Neuron (in vitro differentiated cells): ENCODE measurements around the gene ABL1.

Source experiments
- H2AFZ ChIP-seq: one replicate; pipeline ENCODE4 v1.6.1; 2013; ENCODE audit warnings: low read depth, mild to moderate bottlenecking, inconsistent platforms, low read length, moderate library complexity
- H3K27me3 ChIP-seq: one replicate; pipeline ENCODE4 v1.6.1; 2013; ENCODE audit warnings: low read length; ENCODE audit not compliant: insufficient read depth
- H3K36me3 ChIP-seq: one replicate; pipeline ENCODE4 v1.6.1; 2013; ENCODE audit warnings: low read length; ENCODE audit not compliant: insufficient read depth
- H3K4me1 ChIP-seq: one replicate; pipeline ENCODE4 v1.6.1; 2013; ENCODE audit warnings: low read length; ENCODE audit not compliant: insufficient read depth
- H3K4me3 ChIP-seq: 2 replicates; pipeline ENCODE4 v1.5.1; 2013; ENCODE audit warnings: mild to moderate bottlenecking, low read length, moderate library complexity
- H3K9me3 ChIP-seq: one replicate; pipeline ENCODE4 v1.6.1; 2013; ENCODE audit warnings: low read length

ABL1 gene

DNA sequence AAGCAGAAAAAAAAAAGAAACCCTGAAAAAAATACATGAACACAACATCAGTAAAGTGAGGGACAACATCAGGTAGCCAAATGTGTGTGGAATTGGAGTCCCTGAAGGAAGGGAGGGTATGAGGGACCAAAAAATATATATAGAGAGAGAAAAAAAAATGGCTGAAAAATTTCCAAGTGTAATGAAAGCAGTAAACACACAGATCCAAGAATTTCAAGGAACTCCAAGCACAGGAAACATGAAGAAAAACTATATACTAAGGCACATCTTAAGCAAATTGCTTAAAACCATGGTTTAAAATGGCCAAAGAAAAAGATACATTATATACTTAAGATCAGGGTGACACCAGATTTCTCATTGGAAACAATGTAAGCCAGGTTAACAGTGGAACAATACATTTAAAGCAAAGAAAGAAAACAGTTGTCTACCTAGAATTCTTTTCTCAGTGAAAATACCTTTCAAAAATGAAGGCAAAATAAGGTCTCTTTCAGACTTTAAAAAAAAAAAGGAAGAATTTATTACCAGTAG is 24.4 kb upstream of the ABL1 start:
- Histone ChIP-seq H3K9me3 (no peaks in the 10 kb centered on the region), H3K27me3 (no peaks in the 10 kb centered on the region), H2AFZ (no peak overlapping the region), H3K4me3 (no peak overlapping the region), H3K36me3 (no peaks in the 10 kb centered on the region), H3K4me1 (no peaks in the 10 kb centered on the region)

DNA sequence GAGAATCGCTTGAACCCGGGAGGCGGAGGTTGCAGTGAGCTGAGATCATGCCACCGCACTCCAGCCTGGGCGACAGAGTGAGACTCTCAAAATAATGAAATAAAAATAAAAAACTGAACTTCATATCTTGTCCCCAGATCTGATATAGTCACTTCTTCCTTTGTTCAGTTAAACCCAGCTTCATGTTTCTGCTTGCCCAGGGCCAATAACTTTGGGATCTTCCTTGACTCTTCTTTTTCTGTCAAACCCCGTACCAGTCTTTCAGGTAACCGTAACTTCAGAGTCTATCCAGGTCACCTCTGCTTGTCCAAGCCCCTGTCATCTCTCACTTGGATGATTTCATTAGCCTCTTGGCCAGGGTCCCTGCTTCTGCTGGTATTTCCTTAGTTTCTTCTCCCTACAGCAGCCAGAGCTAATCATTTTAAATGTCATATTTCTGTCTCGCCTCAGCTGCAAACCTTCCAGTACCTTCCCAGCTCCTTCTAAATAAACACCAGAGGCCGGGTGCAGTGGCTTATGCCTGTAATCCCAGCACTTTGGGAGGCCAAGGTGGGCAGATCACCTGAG is 19.7 kb upstream of the ABL1 start:
- H3K36me3 ChIP-seq = no peaks in the 10 kb centered on the region
- no peak overlapping the region for H2AFZ ChIP-seq
- H3K4me3 ChIP-seq = no peak overlapping the region
- H3K27me3 ChIP-seq = no peaks in the 10 kb centered on the region
- H3K4me1 ChIP-seq = no peaks in the 10 kb centered on the region
- peaks cover 2% of the 10 kb centered on the region for H3K9me3 ChIP-seq

DNA sequence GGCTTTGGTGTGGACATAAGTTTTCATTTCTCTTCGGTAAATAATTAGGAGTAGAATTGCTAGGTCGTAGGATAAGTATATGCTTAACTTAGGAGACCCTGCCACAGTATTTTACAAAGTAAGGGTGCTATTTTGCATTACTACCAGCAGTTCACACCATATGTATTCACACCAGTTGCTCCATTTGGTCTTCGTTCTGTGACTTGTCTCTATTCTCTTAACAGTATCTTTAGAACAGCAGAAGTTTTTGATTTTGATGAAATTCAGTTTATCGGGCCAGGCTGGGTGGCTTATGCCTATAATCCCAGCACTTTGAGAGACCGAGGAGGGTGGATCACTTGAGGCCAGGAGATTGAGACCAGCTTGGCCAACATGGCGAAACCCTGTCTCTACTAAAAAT is 17.1 kb upstream of the ABL1 start:
- H3K4me1 ChIP-seq = no peaks in the 10 kb centered on the region
- H3K4me3 ChIP-seq = no peak overlapping the region
- H3K9me3 ChIP-seq = peaks cover 2% of the 10 kb centered on the region
- H2AFZ ChIP-seq = no peak overlapping the region
- H3K36me3 ChIP-seq = no peaks in the 10 kb centered on the region
- H3K27me3 ChIP-seq = no peaks in the 10 kb centered on the region

DNA sequence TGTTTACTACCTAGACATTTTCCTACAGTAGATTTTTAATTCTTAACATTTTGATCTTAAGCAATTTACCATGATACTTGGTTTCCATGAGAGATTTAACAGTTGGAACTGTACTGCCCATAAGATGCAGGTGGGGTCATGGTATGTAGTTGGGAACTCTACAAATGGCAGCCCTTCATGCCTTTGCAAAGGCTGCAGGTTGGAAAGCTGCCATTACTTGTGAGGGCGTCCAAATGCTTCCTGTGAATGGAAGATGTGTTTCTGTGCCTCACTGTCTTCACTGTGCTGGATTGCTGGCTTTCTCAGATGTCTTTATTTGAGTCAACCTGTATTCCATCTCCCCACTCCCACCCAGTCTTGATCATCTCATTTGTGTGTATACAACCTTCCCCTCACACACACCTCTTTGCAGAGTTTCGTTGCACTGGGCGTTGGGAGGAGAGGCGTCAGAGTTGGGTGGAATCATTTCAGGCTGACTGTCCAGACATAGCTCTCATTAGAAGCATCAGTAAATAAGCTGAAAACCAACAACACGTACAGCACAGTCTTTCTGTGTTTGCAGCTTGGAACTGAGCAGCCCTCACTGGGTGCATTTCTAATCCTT is 14.8 kb upstream of the ABL1 start:
- Histone ChIP-seq H2AFZ (no peak overlapping the region), H3K4me1 (peaks cover 21% of the 10 kb centered on the region), H3K4me3 (no peak overlapping the region), H3K36me3 (no peaks in the 10 kb centered on the region), H3K9me3 (peaks cover 2% of the 10 kb centered on the region), H3K27me3 (no peaks in the 10 kb centered on the region)

DNA sequence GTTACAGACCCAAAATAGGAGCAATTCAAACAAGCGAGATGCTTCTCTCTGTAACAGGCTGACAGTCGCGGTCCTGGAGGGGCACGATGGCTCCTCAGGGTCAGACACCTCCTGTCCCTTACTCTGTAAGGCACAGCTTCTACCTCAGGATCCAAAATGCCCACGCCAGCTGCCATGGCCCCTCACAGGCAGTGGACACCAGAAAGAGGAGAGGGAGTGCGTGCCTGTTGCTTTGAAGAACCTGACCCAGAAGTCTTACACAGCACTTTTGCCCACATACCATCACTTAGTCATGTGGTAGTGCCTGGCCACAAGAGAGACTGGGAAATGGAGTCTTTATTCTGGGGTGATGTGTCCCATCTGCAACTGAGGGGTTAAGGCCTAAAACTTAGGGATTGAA is 11.6 kb upstream of the ABL1 start:
- no peak overlapping the region for H3K4me3 ChIP-seq
- no peak overlapping the region for H2AFZ ChIP-seq
- no peaks in the 10 kb centered on the region for H3K9me3 ChIP-seq
- H3K36me3 ChIP-seq = no peaks in the 10 kb centered on the region
- no peaks in the 10 kb centered on the region for H3K27me3 ChIP-seq
- peaks cover 32% of the 10 kb centered on the region for H3K4me1 ChIP-seq

DNA sequence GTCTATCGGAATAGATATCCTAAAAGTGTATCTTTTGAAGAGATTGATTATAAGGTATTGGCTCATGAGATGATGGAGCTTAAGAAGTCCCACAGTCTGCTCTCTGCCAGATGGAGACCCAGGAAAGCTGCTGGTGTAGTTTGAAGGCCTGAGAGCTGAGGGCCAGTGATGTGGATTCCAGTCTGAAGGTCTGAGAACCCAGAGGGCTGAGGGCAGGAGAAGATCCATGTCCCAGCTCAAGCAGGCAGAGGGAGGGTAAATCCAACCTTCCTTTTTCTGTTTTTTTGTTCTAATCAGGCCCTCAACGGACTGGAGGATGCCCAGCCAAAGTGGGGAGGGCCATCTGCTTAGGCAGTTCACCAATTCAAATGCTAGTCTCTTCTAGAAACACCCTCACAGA is 11.0 kb upstream of the ABL1 start:
- no peaks in the 10 kb centered on the region for H3K9me3 ChIP-seq
- no peaks in the 10 kb centered on the region for H3K27me3 ChIP-seq
- H3K36me3 ChIP-seq = no peaks in the 10 kb centered on the region
- no peak overlapping the region for H2AFZ ChIP-seq
- no peak overlapping the region for H3K4me3 ChIP-seq
- H3K4me1 ChIP-seq = peaks cover 32% of the 10 kb centered on the region

DNA sequence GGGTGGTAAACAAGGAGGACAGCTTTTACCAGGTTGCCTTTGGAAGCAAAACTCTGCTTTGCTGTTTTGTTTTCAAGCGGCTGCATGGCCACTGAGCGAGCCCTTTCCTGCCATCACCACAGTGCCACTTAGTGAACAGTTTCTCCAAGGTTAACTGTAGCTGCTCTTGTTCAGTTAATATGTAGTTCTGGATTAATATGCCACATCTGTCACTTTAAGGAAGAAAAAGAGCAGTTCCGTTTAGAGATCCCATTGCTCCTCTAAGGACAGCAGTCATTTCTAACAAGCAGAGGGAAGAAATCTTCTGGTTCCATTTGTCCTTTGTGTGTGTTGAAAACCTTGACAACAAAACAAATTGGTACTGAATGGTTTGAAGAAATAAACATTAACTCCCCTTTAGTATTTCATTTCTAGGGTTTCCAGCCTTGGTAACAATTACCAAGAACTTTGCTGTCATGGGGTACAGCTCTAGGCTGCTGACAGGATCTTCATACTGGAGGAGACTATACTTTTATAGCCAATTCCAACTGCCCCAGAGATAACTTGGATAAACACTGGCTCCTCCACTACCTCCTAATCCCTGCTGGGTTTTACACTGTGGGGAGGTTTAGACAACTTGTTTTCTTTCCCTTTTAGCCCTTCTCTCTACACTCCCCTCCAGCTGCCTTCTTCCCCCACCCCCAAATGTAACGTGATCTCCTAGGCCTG is 10.3 kb upstream of the ABL1 start:
- Histone ChIP-seq H2AFZ (no peak overlapping the region), H3K27me3 (no peaks in the 10 kb centered on the region), H3K36me3 (no peaks in the 10 kb centered on the region), H3K4me1 (peaks cover 32% of the 10 kb centered on the region), H3K9me3 (no peaks in the 10 kb centered on the region), H3K4me3 (peak overlapping the region; percentile 22)

DNA sequence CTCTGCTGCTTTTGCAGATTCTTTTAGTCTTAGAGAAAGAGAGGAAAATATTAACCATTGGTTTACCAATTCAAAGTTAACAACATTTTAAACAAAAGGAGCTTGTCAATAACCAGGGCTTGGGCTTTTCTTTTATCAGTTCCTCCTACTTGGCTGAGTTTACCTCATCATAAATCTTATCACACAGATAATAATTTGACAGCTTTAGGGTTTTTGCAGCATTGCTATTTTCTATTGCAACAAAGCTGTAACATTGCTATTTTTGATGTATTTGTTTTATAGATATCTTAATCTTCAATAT is 9.8 kb upstream of the ABL1 start:
- H3K9me3 ChIP-seq = no peaks in the 10 kb centered on the region
- no peak overlapping the region for H2AFZ ChIP-seq
- no peaks in the 10 kb centered on the region for H3K27me3 ChIP-seq
- no peaks in the 10 kb centered on the region for H3K36me3 ChIP-seq
- H3K4me3 ChIP-seq = peak overlapping the region; percentile 22
- H3K4me1 ChIP-seq = peaks cover 32% of the 10 kb centered on the region

DNA sequence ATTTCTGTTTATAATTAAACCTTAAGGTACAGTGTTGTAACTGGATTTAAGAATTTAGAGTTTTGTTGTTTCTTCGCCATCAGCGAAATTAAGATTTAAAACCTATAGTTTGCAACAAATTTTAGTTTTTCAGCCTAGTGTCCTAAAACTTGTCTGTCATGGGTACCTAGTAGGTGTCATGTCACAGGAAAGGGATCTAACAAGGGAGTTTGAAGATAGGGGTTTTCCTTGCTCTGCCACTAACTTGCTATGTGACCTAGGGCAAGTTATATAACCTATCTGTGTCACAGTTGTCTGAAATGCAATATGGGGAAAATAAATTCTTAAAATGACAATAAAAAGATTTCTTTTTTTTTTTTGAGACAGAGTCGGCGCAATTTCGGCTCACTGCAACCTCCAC is 9.2 kb upstream of the ABL1 start:
- no peak overlapping the region for H3K4me3 ChIP-seq
- H3K36me3 ChIP-seq = no peaks in the 10 kb centered on the region
- peaks cover 32% of the 10 kb centered on the region for H3K4me1 ChIP-seq
- H3K9me3 ChIP-seq = no peaks in the 10 kb centered on the region
- no peaks in the 10 kb centered on the region for H3K27me3 ChIP-seq
- no peak overlapping the region for H2AFZ ChIP-seq

DNA sequence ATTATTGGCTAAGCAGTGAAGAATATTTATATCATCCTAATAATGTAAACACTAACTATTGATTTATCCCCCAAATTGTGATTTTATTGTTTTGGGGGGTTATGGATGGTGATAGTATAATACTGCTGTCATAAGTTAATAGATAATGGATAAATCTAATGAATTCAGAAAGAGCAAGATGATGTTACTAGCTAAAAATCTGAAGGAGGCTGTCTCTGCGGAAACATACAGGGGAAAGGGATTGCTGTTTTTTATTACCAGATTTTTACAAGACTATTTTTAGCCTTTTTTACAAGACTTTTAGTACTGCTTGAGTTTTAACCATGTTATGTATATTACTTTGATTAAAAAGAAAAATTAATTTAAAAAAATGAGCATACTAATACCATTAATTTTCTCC is 5.3 kb upstream of the ABL1 start:
- H2AFZ ChIP-seq = no peak overlapping the region
- peaks cover 25% of the 10 kb centered on the region for H3K4me1 ChIP-seq
- no peaks in the 10 kb centered on the region for H3K36me3 ChIP-seq
- no peak overlapping the region for H3K4me3 ChIP-seq
- no peaks in the 10 kb centered on the region for H3K9me3 ChIP-seq
- no peaks in the 10 kb centered on the region for H3K27me3 ChIP-seq

DNA sequence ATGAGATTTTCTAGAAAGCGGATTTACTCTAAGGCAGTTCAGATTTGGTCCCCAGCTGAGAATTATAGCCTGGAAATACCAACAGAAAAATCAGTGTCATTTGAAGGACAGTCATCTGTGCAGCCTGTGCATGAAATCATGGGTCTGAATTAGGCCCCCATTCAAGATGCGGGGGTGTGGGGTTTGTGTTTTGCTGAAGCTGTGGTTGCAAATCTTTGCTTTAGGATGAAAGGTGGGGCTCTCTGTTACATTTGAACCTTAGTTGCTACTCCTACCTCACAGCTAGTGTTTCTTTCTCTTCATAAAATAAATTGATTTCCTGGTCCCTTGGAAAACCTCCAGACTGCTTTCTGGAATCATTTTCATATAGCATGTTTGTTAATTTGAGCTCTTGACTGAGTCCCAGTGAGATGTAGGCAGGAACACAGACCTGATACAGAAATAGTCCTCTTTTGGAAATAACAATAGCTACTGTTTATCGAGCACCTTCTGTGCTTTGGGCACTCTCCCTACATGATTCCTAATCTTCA is 4.8 kb upstream of the ABL1 start:
- Histone ChIP-seq H3K36me3 (no peaks in the 10 kb centered on the region), H3K27me3 (no peaks in the 10 kb centered on the region), H3K4me1 (peaks cover 20% of the 10 kb centered on the region), H2AFZ (no peak overlapping the region), H3K9me3 (no peaks in the 10 kb centered on the region), H3K4me3 (no peak overlapping the region)

DNA sequence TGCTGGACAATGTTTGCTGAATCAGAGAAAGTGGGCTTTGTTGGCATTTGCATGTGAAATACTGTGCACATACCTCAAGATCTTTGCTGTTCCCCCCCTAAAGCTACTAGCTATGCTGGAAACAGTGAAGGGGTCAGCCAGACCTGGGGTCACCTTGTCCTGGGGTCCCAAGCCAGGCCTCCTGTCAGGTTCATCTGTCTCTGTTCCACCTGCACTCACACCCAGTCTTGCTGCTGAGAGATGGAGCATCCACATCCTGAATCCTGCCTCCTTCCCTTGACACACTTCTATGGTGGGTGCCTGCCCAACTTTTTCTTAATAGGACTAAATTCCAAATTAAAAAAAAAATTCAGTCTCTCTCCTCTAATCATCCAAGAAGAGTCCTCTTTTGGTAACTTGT is 4.0 kb upstream of the ABL1 start:
- H3K27me3 ChIP-seq = no peaks in the 10 kb centered on the region
- H2AFZ ChIP-seq = no peak overlapping the region
- peaks cover 13% of the 10 kb centered on the region for H3K4me1 ChIP-seq
- H3K36me3 ChIP-seq = no peaks in the 10 kb centered on the region
- H3K9me3 ChIP-seq = no peaks in the 10 kb centered on the region
- no peak overlapping the region for H3K4me3 ChIP-seq

DNA sequence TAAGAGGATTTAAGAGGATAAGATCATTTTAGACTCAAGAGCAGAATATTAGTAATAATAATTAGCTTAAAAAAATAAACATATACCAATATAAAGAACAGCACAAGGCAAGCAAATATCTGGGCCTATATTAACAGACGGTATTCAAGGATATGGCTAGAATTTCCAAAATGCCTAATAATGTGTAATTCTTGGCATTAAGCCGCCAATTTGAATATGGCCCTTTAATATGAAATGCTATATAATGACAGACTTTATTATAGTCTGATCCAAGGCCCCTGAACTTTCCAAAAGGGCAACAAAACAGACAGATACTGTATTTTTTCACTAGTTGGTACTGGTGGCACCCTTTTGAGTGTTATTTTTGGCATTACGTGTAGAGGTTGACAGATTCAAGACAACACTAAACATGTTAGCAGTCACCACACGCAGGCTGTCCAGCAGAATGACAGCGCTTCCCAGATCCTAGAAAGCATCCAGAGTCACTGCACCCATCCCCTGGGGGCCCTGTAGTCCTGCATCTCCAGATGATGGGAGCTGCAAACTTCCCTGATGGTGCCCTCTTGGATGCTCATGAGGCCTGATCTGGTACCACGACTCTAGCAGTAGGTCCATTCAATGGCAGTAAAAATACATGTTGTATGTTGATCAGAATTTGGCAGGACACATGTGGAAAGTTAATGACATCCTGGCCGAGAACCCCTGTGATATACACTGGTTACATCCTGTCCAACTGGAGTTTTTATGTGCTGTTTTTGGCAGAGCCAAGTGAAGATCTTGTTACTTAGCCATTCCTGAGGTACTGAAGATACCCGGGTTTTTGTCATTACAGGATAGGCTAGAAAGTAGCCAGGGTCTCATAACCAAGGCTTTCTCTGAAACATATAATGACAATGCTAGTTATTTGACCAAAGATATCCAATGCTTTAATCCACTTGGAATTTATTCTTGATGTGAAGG is 1.7 kb upstream of the ABL1 start:
- Histone ChIP-seq H3K4me3 (no peak overlapping the region), H3K4me1 (peaks cover 26% of the 10 kb centered on the region), H2AFZ (no peak overlapping the region), H3K27me3 (no peaks in the 10 kb centered on the region), H3K36me3 (no peaks in the 10 kb centered on the region), H3K9me3 (no peaks in the 10 kb centered on the region)
